Breast epithelium (tissue), 3 donors: ENCODE results near the gene ZNF749.

Source experiments
- CTCF ChIP-seq, 3 donors: fragments of 450-650 bp; IDR thresholded peaks; one replicate each; pipeline ENCODE4 v1.5.1; 2016 to 2017; ENCODE audit warnings: antibody characterized with exemption in 3 of 3, mild to moderate bottlenecking in 3 of 3, moderate library complexity in 3 of 3
- POLR2A ChIP-seq: fragments of 450-650 bp; IDR thresholded peaks from one replicate; pipeline ENCODE4 v1.6.1; 2016; ENCODE audit warnings: antibody characterized with exemption, mild to moderate bottlenecking, moderate library complexity

- TF ChIP-seq POLR2A (no peak), CTCF (IDR thresholded peaks at IDR 0.05) (no peak)
Observed at GRCh38 chr19:57434386-57435061, 601 bp upstream of the ZNF749 start.
